HG03196 (cell line): ENCODE data around the gene LRRC10B.

Experiments used
- ATAC-seq: cut with Tn5 transposase; IDR thresholded peaks from one replicate; pipeline ENCODE4 v1.9.1; 2021; ENCODE audit not compliant: unreplicated experiment

Gene LRRC10B

DNA sequence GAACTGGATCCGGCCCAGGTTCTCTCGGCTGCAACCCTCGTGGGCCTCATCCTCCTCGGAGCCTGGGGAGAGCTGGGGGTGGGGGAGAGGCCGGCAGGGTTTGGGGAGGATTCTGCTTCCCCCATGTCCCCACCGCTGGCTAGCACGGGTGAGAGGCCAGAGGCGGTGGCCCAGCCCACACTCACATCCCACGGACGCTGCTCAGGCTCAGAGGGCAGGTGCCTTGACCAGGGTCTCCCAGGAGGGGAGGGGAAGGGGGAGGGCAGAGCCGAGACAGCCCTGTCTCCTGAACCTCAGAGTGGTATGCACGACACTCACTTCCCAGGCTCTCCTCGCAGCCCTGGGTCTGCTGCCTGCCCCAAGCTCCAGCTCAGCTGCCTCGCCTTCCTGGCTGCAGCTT, 19.6 kb downstream of the LRRC10B start:
- ATAC-seq, result no peak

DNA sequence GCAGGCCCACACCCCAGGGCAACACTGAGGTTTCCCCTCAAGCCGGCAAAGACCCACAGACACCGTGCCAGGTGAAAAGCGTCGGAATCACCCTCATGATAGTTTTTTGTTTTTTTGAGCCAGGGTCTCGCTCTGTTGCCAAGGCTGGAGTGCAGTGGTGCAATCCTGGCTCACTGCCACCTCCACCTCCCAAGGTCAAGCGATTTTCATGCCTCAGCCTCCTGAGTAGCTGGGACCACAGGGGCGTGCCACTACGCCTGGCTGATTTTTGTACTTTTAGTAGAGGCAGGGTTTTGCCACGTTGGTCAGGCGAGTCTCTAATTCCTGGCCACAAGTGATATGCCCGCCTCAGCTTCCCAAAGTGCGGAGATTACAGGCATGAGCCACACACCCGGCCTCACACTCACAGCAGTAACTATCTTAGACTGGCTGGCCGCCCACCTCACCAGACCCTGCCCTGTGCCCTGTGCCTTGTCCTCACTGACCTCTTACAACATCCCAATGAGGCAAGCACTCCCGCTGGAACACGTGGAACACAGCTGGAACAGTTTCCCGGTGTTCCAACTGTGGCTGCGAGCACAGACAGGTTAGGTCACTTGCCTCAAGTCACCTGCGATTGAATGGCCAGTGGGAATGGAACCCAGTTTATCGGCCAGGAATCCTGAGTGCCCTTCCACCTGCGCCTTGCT, 21.1 kb downstream of the LRRC10B start:
- ATAC-seq, result no peak

DNA sequence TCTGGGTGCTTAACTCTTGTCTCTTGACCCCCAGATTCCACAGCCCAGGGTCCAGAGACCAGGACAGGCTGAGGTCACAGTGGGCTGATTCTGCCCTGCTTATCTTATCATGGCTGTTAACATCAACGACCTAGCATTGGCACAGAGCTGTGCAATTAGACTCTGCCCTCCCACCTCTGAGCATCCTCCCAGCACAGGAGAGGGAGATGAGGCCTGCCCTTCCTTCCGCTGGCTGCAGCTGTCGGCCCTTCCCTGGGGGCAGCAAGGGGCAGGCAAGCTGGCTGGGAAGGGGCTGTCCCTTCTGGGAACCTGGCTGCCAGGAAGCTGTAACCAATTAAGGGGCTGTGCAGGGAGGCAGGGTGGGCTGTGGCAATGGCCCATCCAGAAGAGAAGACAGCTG, 22.5 kb downstream of the LRRC10B start:
- no peak for ATAC-seq

DNA sequence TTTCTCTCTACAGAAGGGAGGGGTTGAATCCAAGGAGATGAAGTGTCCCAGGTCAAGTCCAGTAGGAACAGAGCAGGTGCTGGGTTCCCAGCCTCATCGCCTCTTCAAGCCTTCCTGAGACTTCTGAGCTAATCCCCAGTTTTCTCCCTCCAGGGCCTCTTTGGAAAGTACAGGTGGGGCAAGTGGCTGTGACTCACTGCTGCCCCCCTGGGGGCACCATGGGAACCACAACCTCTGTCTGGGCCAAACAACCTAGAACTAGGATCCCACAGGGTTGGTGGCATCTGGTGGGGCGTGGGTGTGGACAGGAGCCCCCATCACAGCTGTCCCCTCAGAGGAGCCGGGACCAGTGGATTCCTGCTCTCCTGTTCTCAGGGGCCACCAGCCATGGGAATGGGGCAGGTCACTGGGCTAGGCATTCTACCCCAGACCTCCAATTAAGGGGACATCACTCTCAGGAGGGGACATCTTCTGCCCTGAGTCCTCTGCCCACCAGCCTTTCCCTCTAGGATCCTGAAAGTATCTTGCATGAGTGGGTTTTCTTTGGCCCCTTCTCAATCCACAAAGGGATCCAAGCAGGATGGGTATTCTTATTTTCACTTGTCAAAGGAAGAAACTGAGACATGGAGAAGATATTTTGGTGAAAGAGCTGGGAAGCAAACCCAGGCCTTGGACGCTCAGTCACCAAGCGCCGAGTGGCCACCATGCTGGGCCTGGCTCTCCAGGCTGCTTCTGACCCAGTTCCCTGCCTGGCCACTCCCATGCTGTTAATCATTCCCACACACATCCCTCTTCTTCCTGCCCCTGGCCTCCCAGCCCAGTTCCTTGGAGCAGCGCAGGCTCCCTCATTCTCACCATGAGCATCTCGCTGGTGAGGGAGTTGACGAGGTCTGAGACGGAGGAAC, 23.8 kb downstream of the LRRC10B start:
- ATAC-seq, result no peak

DNA sequence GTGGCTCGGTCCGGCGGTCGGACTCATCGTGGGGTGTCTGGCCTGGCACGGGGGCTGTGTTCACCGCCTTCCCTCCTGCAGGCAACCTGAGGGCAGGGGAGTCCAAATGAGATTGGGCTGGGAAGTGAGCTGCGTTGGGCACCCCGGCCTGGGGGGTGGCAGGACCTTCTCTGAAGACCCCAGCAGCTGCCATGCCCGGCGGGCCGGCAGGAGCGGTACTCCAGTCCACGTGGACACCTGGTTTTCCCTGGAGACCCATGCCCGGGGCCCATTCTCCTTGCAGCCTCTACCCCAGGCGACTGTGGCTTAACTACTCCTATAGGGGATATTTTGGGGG, 24.5 kb downstream of the LRRC10B start:
- ATAC-seq, result no peak

DNA sequence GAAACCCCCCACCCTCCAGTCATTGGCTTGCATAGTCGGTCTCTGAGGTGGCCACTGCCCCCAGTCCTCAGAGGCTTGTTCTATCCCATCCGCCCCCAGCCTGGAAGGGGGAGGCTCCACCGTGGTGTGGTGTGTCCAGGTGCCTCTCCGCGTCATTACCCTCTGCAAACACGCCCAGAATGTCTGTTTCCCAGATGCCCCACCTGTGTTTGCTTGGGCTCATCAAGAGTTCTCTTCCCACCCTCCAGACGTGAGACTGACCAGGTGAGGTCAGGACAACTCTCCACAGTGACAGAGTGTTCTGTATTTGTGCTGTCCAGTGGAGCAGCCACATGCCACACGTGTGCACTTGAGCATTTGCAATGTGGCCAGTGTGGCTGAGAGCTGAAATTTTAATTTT, 24.9 kb downstream of the LRRC10B start:
- ATAC-seq, result no peak

DNA sequence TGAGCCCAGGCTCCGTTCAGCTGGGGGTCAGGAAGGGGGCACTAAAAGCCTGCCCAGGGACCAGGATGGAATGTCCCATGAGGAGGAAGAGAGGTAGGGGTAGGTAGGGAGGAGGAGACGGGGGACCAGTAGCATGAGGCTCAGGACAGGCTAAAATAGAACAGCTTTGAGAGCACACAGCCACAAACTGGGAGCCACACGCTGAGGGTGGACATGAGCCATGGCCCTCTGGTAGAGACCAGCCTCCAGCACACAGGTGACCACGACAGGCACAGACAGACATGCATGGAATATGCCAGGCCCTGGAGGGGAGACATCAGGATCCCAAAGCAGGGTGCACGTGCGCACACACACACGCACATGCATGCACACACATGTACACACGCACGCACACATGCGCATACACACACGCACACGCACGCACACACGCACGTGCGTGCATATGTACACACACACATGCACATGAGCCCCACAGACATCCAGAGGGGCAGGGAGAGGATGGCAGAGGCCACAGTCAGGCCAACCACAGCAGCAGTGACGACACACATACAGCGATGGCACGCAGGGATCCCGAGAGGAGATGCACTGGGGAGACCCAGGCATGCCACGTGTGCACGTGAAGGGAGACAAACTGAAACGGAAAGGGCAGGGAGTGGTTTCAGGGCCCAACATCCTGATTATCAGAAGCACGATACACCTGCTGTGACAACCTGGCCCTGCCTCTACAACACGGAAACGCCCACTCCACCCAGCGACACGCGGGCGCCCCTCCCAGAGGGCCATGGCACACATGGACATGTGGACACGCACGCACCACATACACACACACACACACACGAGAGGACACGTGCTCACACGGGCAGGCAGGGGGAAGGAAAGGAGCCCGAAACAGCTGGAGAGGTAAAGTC, 25.7 kb downstream of the LRRC10B start:
- ATAC-seq, result no peak

DNA sequence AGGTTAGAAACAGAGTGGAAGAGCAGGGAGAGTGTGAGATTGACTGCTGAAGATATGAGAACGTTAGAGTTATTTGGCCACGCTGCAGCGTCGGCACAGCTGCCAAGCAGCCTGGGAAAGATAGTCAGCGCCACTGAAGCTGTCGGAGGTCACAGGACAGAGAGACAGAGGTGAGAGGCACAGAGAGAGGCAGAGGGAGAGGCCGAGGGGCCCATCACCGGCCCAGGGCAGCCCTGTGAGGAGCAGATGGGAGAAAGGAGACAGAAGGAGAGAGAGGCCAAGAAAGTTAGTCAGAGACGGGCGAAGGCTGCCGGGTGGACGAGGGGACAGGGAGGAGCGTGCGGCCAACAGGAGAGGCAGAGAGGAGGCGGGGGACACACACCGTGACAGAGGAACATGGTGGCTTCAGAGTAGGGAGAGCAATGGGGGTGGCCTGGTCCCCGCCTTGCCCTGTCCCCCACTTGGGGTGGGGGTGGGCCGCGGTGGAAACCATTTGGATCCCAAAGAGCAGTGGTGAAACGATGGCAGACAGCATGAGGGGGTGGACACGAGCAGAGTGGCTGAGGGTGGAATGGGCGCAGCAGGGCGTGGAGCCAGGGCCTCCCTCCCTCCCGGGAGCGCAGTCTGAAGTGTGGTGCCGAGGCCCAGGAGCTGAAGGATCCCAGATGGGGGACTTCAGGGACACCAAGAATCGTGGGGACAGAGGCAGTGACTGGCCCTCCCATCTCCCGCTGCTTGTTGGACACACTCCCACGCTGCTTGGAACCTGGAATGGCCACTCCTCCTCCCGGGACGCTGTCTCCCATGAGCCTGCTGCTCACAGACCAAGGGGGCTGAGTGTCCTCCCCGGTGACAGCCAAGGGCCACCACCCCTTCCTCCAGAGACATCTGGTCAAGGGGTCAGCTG, 26.6 kb downstream of the LRRC10B start:
- no peak for ATAC-seq

DNA sequence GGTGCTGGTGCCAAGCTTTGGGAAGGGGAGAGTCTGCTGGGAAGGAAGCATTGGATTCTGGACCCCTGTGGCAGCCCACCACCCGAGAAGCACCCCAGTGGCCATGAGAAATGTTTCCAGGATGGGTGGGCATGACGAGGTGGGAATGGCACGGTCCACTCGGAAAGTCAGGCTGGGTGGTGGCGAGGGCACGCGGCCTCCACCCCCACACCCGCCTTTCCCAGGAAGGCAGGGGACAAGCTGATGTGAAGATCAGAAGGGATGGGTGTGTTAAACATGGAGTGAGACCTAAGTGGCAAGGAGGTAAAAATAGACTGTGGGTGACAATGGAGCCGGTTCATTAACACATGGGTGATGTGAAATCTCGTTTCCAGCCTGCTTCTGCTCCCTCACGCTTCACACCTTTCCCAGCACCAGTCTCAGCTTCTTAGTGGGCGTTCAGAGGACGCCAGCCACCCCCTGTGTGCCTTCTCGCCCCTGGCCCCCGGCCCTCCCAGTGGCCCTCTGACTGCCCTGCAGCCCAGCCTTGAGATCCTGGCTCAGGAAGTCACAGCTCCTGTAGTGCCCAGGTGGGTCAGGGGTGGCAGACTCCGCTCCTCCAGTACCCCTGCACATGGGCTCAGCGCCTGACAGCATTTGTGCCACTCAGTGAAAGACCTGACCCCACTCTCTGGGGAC, 27.6 kb downstream of the LRRC10B start:
- ATAC-seq, result no peak

DNA sequence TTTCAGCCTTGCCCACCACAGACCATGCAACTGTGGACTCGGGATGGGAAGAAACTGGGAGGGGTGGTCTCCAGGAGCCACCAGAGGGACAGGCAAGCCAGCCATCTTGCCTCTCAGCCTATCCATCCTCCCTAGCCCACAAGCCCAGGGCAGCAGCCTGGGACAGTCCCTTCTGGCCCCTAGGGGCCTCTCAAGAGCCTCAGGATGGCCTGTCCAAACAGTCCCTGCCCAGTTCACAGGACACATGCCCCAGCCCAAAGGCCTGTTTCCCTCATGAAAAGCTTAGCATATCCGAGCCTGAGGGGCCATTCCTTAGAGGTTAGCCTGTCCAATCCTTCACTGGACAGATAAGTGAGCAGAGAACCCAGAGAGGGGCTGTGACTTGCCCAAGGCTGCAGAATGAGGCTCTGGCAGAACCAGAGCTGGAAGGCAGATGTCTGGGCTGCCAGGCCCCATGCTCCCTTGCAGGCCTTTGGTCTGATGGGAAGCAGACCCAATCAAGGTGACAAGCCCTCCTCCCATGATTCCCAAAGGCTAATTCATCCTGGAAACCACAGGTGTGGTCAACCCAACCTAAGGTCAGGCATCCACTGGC, 28.2 kb downstream of the LRRC10B start:
- ATAC-seq, result no peak

DNA sequence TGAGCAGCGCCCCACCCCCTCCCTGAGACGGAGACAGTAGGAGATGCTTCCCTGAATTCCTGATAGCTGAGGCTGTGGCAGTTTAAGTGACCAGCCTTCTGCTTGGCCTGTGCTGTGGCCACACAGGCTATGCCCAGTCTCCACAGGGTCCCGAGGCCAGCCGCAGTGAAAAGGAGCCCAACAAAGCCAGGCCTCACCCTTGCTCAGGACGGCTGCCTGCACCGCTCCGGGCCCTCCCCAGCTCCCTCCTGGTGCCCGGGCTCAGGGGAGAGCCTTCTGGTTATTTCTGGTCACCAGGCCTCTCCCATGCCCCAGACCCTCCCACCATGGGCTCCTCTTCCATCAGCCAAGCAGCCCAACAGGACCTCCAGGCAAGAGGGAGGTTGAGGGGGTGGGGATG, 28.8 kb downstream of the LRRC10B start:
- no peak for ATAC-seq

DNA sequence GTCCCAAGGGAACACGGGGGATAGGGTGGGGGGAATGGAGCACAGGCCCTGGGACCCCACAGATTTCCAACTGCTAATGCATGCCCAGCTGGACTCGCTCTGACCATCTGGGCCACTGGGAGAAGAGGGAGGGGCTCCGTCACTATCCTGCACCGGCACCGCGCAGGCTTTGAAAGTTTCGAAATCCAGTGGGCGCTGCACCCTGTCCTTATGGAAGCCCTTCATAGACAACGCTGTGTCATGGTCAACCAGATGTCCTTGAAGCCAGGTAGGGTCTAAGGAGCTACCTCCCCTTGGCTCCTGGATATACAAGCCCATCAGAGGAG, 30.1 kb downstream of the LRRC10B start:
- no peak for ATAC-seq

DNA sequence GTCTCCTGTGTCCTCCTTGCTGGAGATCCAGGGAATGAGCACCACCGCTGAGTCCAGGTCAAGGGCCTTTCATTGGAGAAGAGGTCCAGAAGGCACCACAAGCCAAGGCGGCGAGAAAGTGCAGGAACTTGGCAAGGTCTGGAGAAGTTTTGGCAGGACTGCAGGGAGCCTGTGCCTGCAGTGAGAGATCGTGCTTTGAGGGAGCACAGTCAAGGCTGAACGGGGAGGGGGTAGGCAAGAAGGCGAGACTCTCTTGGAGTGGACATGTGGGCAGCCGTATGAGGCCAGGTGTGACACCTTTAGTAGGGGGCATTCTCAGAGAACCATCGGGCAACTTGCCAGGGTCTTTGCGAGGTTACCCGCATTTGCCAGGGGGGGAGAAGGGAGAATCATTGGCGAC, 30.5 kb downstream of the LRRC10B start:
- ATAC-seq, result no peak

DNA sequence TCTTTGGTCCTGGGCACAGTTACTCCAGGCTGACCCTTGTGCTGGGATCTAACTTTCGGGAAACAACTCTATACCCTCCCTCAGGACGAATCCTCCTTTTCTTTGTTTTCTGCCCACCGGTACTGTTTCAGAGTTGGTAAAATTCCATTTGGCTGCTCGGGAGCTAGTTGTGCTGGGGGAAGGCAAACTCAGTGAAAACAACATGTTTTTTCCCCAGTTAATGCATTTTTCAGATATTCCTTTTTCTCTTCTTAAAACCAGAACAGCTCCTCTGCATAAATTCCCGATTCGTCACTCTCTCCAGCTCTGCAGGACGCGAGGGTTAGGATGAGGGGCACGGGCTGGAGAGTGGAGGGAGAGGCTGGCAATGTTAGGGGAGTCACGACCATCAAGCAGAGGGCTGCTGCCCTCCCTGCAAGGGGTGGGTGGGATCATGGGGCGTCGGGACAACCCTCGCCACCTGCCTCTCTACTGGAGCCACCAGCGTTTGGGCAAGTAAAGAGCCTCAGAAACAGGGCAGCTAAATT, 31.3 kb downstream of the LRRC10B start:
- no peak for ATAC-seq

DNA sequence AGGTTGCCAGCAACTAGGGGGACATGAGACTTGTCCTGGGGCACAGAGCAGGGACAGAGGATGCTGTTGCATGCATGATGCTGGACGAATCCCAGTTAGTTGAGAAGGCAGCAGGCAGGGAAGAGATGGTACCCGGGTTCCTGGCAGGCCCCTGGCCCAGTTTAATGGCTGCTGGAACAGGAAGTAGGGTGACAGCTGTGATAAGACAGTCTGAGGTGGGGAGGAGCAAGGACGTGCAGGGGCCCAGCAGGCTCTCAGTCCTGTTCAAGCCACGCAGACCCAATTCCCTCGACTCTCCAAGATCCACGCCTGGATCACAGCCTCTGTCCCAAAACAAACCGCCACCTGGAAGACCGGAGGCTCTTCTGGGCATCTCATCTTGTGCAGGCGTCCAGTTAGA, 32.0 kb downstream of the LRRC10B start:
- no peak for ATAC-seq

DNA sequence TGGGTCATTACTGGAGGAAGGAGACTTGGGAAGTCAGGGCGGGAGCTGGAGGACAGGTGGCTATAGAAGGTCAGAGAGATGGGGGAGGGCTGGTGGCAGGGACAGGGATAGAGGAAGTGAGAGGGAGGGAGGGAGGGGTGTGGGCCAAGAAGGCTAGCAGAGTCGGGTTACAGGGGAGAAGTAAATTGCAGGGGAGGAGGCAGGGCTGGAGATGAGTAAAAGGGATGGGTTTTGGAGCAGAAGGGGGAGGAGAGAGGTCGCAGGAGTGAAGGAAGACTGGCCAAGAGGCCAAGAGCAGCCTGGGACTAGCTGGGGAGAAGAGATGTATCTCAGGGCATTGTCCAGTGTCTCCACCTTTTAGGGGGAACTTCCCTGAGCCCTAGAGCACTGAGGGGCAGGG, 33.0 kb downstream of the LRRC10B start:
- no peak for ATAC-seq

DNA sequence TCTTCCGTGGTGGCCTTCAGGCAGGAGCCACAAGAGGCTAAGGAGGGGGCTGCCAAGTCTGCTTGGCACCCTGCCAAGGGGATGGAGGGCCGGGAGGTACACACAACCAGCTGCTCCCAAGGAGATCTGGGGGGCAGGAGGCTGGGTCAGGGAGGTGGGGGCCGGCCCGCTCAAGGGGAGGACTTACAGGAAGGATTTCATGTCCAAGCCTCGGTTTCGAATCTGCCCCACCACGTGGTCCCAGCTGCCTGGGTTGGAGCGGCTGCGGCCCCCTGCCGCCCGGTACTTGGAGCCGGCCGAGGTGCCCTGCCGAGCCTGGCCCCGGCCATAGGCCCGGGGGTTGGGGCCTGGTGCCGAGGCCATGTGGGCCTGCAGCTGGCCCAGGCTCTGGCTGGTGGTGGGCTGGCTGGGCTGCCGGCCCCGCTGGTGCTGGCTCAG, 33.5 kb downstream of the LRRC10B start:
- ATAC-seq, result no peak

DNA sequence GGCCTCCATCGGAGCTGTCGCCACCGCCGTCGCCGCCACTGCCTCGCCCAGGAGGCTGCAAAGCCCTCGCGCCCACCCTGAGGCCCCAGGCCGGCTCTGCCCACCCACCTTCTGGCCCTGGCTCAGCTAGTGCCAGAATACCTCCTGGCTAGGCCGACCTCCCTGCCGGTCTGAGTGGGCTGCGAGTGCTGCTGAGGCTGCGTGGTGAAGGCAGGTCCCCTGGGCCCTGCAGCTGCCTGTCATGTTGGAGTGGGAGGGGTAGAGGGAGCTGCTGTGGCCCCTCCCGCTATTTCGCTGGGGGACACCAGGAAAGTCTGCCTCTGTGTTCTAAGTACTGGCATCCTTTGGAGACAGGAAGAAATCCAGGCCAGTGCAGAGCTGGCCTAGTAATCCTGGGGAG, 34.2 kb downstream of the LRRC10B start:
- no peak for ATAC-seq

DNA sequence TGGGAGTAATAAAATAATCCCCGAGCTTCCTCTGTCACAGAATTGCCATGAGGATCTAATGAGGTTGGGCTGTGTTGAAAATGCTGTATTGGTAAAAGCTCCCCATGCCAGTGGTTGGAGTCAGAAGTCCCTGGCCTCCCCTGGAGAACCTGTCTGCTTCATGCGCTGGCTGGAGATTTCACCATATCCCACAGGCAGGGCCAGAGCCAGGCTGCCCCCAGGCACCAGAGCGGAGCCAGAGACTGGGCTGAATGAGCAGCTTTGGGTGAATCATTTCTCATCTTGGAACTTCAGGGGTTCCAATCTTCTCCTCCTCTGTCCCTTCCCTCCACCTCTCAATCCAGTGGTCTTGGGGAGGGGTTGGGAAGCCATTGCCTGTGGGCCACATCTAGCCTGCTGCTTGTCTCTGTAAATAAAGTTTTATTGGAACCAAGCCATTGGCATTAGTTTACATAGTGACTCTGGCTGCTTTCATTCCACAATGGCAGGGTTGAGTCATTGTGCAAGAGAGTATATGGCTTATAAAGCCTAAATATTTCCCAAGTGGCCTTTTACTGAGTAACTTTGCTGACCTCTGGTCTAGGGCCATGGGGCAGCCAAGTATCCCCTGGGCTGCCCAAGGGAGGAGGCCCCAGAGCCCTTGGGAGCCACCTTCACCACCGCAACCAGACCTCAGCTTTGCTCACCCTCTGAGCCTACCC, 35.2 kb downstream of the LRRC10B start:
- no peak for ATAC-seq
